Left renal pelvis (tissue), 4 donors: ENCODE measurements around the gene ZNF488. TPM values are rescaled to one million over a fixed set of nuclear protein-coding genes. Genes with fewer than 3 reads are reported as not detected.

Experiments used
- DNase-seq, 4 donors: peaks; one replicate each; pipeline ENCODE4 v3.0.0-alpha.2; 2013; ENCODE audit warnings: low read depth in 4 of 4, low spot score in 3 of 4
- polyA plus RNA-seq, 4 donors: library from polyadenylated mRNA; unstranded; fragments of 120-200 nt; gene quantifications; one replicate each; pipeline ENCODE4 v1.2.1, GENCODE V29; 2013; ENCODE audit not compliant: insufficient read length in 4 of 4

Gene ZNF488
- polyA plus RNA-seq, 4 donors = 1.1 to 5.5 (median 4.4) TPM

DNA sequence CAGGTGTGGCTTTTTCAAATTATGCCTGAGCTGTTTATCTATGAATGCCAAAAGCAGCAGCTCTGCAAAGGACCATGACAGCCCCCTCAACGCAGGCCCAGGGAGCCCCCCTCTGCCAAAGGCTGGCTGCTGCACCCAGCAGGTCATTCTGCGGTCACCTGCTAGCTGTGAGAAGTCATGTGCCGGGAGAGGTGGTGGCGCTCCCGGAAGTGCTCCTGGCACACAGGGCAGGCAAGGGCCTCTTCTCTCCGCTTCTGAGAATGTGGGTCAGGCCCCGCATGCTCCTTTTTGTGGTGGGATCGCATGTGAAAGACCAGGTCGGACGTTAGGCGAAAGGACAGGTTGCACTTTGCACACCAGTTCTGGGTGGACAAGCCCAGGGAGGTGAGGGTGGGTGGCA lies 16.4 kb downstream of the ZNF488 start:
- no peak for DNase-seq

DNA sequence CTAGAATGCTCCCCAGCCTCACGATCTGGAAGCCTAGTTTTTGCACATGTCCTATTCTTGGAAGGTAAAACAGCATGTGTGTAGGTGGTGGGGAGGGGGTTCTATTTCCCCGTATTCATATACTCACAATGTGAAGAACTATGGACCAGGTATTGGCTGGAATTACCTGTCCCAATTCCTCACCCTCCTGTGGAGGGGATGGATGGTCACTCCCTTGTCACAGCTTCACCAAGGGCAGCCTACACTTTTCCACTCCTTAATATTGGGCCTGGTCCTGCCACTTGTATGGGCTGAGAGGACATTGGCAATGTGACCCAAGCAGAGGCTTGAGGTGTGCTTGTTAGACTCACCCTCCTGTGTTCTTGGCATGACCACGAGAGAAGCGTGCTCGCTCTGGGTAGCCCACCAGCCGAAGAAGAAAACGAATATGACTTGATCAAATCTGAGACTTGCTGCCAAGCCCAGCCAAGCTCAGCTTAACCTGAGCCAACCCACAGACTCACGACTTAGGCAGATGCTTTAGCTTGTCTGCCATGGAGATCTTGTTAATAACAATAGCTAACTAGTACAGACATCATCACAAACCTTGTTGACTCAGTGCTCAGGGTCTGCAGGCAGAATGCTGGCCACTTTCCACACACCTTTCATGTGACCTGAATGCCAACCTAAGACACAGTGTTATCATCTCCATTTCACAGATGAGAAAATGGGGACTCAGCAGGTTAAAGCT lies 17.2 kb downstream of the ZNF488 start:
- no peak for DNase-seq

DNA sequence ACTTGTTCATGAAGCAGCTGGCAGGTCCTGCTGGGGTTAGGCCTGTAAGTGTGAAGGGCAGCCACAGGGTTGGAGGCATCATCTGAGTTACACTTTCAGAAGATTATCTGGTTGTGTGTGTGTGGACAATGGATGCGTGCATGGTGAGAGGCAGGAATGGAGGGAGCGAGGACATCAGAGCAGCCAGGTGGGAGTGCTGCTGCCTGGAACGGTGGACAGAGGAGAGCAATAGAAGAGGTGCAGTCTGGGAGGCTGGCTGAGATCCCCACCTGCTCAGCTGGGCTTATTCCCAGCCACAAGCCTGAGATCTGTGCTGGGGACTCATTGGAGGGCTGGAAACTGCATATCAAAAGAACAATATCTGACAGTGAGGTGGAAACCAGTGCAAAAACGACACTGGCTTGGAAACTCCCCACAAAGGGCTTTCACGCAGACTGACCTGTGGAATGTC lies 17.9 kb downstream of the ZNF488 start:
- no peak for DNase-seq

GRCh38 chr10:47365431-47366180 lies 18.5 kb downstream of the ZNF488 start:
- DNase-seq = no peak

- no peak for DNase-seq
Observed at GRCh38 chr10:47364911-47365310, 19.2 kb downstream of the ZNF488 start.

- DNase-seq = no peak
Observed at GRCh38 chr10:47364366-47364765, 19.7 kb downstream of the ZNF488 start.

- DNase-seq = no peak
Observed at GRCh38 chr10:47363781-47364180, 20.3 kb downstream of the ZNF488 start.

- no peak for DNase-seq
Observed at GRCh38 chr10:47362199-47362598, 21.9 kb downstream of the ZNF488 start.

DNA sequence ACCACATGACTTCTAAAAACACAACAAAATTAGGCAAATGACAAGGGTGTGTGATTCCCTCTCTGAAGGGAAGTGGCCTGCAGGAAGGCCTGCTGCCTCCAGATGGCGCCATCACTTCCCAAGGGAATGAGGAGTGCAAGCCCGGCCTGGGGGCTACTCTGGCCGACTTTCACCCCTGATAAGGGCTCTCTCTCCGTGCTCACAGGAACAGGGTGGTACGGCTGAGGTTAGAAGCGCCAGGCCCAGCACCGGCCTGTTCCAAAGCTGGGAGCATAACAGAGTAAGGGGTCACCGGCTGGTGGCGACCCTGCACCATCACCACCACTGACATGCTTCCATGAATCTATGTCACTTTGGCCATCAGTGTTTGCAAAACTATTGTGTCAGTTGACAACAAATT lies 22.8 kb downstream of the ZNF488 start:
- DNase-seq = no peak

DNA sequence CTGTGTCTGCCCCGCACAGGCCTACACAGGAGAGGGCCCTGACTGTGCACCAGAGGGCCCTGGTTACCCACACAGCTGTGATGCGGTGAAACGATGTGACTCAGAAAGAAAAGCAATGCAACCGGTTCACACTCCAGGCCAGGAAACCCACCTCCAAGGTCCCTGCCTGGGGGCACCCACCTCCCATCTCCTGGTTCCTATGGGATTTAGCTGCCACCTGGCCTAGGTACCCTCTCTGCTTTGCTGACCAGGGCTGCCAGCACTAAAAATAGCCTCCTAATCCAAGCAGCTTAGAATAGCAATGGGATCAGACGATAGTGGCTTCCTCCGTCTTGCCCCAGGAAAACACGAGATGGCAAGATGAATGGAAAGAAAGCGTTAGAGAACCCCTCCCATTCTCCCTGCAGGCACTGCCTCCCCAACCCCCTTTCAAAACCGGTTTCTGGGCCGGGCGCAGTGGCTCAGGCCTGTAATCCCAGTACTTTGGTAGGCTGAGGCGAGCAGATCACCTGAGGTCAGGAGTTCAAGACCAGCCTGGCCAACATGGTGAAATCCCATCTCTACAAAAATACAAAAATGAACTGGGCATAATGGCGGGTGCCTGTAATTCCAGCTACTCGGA lies 23.6 kb downstream of the ZNF488 start:
- no peak for DNase-seq

DNA sequence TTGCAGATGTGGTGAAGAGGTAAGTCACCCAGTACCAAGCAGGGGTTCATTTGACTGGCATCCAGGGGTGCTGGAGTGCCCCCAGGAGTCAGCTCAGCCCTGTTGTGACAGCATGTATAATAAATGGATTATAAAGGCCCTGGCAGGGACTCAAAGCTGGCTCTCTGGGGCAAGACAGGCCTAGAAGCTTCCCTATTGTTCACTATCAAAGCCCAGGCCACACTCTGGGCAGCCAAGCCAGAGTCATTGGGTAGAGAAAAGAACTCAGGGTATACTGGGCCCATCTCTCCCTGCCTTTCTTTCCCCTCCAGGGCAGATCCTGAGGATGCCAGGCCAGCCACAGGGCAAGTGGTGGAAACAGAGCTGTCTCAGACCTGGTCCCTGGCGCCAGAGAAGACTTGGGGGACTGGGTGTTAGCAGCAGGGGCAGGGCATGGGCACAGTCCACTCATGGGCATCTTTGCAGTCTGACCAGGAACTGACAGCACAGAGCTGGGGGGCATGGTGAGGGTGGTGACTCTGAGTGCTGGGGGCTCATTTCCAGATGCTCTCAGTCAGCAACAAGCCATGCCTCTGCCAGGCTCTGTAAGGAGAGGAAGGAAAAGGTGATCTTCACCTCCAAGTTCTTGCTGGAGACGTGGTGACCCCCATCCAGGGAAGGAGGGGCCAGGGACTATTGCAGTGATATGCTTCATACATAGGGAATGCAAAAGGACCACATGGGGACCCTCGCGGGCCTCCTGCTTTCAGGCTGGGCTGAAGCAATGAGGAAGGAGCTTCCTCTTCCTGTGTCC lies 24.3 kb downstream of the ZNF488 start:
- no peak for DNase-seq

GRCh38 chr10:47359101-47359500 lies 25.0 kb downstream of the ZNF488 start:
- no peak for DNase-seq

GRCh38 chr10:47358457-47358856 lies 25.6 kb downstream of the ZNF488 start:
- no peak for DNase-seq

GRCh38 chr10:47357911-47358310 lies 26.2 kb downstream of the ZNF488 start:
- no peak for DNase-seq

DNA sequence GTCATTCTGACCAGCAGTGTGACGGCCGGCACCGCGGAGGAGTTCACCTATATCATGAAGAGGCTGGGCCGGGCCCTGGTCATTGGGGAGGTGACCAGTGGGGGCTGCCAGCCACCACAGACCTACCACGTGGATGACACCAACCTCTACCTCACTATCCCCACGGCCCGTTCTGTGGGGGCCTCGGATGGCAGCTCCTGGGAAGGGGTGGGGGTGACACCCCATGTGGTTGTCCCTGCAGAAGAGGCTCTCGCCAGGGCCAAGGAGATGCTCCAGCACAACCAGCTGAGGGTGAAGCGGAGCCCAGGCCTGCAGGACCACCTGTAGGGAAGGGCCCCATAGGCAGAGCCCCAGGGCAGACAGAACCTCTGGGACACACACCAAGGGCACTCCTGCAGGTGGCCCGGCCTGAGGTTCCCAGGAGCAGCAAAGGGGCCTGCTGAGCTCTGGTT lies 26.9 kb downstream of the ZNF488 start:
- DNase-seq = no peak

GRCh38 chr10:47356708-47357107 lies 27.4 kb downstream of the ZNF488 start:
- DNase-seq = no peak

DNA sequence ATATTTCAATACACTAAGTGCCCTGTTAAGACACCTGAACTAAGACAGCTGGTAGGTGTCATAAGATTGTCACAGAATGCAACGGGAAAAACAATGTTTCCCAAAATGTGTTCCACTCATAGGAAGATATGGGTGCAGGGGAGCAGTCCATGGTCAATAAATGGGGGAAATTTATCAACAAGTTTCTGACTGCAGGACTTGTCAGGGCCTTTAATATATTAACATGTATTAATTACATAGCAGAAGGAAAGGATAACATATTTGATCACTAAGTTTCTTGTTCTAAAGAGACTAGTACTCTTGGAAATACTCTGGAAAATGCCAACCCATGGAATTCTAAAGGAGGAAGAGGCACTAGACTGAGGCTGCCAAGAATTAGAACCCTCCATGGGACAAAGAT lies 29.2 kb downstream of the ZNF488 start:
- DNase-seq = no peak

GRCh38 chr10:47354165-47354564 lies 29.9 kb downstream of the ZNF488 start:
- no peak for DNase-seq

GRCh38 chr10:47353351-47353750 lies 30.7 kb downstream of the ZNF488 start:
- DNase-seq = no peak

DNA sequence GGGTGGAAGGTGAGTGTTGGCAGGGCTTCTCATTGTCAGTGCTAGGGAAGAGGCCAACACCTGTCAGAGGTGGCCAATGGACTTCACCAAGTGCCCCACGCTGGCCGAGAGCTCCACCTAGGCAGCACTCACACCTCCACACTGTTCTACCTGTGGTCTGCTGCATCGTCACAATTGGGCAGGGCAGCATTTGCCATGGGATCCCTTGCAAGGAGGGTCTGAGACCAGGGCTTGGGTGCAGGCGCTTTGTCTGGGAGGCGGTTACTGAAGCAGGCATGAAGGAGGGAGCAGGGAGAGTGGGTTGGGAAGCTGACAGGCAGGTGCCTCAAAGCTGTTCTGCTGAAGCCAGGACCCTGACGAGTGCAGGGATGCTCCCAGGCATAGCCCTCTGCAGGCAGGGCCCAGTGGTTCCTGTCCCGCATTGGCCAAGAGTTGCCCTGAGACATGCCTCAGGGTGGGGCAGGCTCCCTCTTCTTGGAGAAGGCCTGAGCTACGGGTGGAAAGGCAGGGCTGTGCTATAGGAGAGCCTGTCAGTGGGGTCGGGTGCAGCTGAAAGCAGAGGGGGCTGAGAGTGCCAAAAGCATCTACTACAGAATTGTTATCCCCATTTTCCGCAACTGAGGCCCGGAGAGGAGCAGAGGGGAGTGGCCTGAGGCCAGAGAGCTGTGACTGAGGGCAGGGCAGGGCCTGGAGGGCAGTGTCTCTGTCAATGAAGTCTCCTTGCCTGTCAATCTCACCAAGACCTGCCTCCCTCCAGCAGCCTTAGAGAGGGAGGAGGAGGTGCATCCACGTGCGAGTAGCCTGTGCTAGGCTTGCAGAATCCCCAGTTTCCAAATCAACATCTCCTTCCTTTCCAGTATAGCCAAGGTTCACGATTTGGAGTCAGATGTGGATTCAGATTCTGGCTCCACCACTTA lies 31.9 kb downstream of the ZNF488 start:
- no peak for DNase-seq
